Lung (tissue), 12 donors: ENCODE results near the gene CLIP2. TPM values are rescaled to one million over a fixed set of nuclear protein-coding genes. Genes with fewer than 3 reads are reported as not detected.
"Not testable (repeated sequence)": the region's sequence is repeated elsewhere in the genome, so short reads cannot be mapped to it uniquely, and the experiment has no call there.

ENCODE experiments used
- ATAC-seq: fragments of 200-7000 bp; cut with Tn5 transposase; one replicate; pipeline ENCODE4 v1.9.1; 2020; ENCODE audit warnings: moderate number of reproducible peaks; ENCODE audit not compliant: insufficient read depth, low FRiP score
- DNase-seq, 3 donors: peaks; one replicate each; pipeline ENCODE4 v3.0.0-alpha.2; 2013 to 2017
- H3K27ac ChIP-seq, 2 donors: one replicate each; pipeline ENCODE4 v1.5.1; 2013; ENCODE audit warnings: mild to moderate bottlenecking in 2 of 2, moderate library complexity in 2 of 2, control low read depth in 1 of 2, inconsistent platforms in 1 of 2, low read depth in 1 of 2, low read length in 1 of 2
- H3K27me3 ChIP-seq, 3 donors: one replicate each; pipeline ENCODE4 v1.5.1; 2013; ENCODE audit warnings: low read length in 2 of 3; ENCODE audit not compliant: control insufficient read depth in 3 of 3, insufficient read depth in 3 of 3
- H3K36me3 ChIP-seq, 4 donors: one replicate each; pipeline ENCODE4 v1.5.1; 2013; ENCODE audit warnings: low read length in 4 of 4, mild to moderate bottlenecking in 1 of 4, moderate library complexity in 1 of 4; ENCODE audit not compliant: control insufficient read depth in 4 of 4, insufficient read depth in 4 of 4
- H3K4me1 ChIP-seq, 5 donors: one replicate each; pipeline ENCODE4 v1.5.1; 2013; ENCODE audit warnings: low read length in 5 of 5, mild to moderate bottlenecking in 2 of 5, moderate library complexity in 1 of 5; ENCODE audit not compliant: control insufficient read depth in 5 of 5, insufficient read depth in 5 of 5
- H3K4me3 ChIP-seq: one replicate; pipeline ENCODE4 v1.5.1; 2013; ENCODE audit warnings: mild to moderate bottlenecking, control low read depth, moderate library complexity
- H3K9ac ChIP-seq, 2 donors: one replicate each; pipeline ENCODE4 v1.5.1; 2013; ENCODE audit warnings: low read length in 2 of 2, control low read depth in 1 of 2; ENCODE audit not compliant: insufficient read depth in 1 of 2
- H3K9me3 ChIP-seq, 4 donors: one replicate each; pipeline ENCODE4 v1.5.1; 2013; ENCODE audit warnings: low read length in 3 of 4, mild to moderate bottlenecking in 1 of 4, moderate library complexity in 1 of 4; ENCODE audit not compliant: control insufficient read depth in 4 of 4, insufficient read depth in 3 of 4
- WGBS, 2 donors: extraction: QIAGEN DNeasy Blood & Tissue Kit; methylation state at CpG; one replicate each; pipeline ENCODE4 v1.1.7; 2013; 5-methylcytosine and 5-hydroxymethylcytosine counted together
- polyA plus RNA-seq, 2 donors: library from polyadenylated mRNA; stranded (reverse); fragments of 200-250 nt; gene quantifications; one replicate each; pipeline ENCODE4 v1.2.1, GENCODE V29; 2013
- total RNA-seq, 2 donors: library from RNA; depleted of rRNA in 1 of 2; stranded (reverse); fragments of >200 nt in 1 of 2; gene quantifications; one replicate each; pipeline ENCODE4 v1.2.1, GENCODE V29; 2014 to 2021
- TF ChIP-seq, protein P1 (sequence below): IDR thresholded peaks from 2 replicates; pipeline ENCODE4 v1.5.1; 2012; ENCODE audit warnings: mild to moderate bottlenecking; ENCODE audit errors: control extremely low read depth, extremely low read depth
- donor health status: control.
- donor health status: control.
- donor health status: Bipolar disorder and iron deficiency.
- donor health status: healthy.
- donor health status: DM: yes; HTN: yes; CAD: no.

Gene CLIP2
- total and polyA plus RNA-seq, 4 donors: 7.9 to 27.0 (median 14.9) TPM

DNA sequence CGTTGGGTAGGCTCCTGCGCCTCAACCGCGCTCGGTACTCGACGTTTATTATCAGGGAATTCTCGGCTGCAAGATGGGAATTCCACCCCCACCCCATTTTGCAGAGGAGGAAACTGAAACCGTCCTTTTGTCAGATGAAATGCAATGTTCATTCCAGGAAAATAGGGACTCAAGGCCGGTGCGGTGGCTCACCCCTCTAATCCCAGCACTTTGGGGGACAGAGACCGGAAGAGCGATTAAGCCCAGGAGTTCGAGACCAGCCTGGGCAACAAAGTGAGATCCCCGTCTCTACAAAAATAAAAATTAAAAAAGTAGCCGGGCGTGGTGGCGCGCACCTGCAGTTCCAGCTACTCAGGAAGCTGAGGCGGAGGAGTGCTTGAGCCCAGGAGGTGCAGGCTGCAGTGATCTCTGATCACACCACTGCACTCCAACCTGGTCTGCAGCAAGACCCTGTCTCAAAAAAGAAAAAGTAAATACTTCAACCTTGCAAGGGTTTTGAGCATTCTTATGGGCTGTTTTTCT is 34.3 kb upstream of the CLIP2 start:
- Histone ChIP-seq H3K9me3 (no peaks in the 10 kb centered on the region), H3K27ac (peak overlapping the region; percentile 89 to 97), H3K36me3 (peaks cover 4 to 7% (median 5%) of the 10 kb centered on the region in 4 donors), H3K27me3 (no peaks in the 10 kb centered on the region), H3K9ac (peak overlapping the region; percentile 89 to 93), H3K4me3 (peak overlapping the region; percentile 52), H3K4me1 (peaks cover 0 to 20% (median 11%) of the 10 kb centered on the region in 5 donors)
- ATAC-seq (no peak), DNase-seq (no peak)
- TF ChIP-seq, protein P1, sequence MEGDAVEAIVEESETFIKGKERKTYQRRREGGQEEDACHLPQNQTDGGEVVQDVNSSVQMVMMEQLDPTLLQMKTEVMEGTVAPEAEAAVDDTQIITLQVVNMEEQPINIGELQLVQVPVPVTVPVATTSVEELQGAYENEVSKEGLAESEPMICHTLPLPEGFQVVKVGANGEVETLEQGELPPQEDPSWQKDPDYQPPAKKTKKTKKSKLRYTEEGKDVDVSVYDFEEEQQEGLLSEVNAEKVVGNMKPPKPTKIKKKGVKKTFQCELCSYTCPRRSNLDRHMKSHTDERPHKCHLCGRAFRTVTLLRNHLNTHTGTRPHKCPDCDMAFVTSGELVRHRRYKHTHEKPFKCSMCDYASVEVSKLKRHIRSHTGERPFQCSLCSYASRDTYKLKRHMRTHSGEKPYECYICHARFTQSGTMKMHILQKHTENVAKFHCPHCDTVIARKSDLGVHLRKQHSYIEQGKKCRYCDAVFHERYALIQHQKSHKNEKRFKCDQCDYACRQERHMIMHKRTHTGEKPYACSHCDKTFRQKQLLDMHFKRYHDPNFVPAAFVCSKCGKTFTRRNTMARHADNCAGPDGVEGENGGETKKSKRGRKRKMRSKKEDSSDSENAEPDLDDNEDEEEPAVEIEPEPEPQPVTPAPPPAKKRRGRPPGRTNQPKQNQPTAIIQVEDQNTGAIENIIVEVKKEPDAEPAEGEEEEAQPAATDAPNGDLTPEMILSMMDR: no peak
- WGBS, 2 donors: 13 to 17% methylated on average over 20 of the region's 20 CpGs

DNA sequence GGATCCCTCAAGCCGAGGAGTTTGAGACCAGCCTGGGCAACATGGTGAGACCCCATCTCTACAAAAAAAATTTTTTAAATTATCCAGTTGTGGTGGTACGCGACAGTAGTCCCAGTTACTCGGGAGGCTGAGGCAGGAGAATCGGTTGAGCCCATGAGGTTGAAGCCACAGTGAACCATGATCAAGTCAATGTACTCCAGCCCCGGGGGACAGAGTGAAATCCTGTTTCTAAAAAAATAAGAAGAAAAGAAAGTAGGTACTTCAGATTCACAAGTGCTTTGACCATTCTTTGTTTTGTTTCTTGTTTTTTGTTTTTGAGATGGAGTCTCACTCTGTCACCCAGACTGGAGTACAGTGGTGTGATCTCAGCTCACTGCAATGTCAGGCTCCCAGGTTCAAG is 33.7 kb upstream of the CLIP2 start:
- not testable (repeated sequence) for H3K36me3 ChIP-seq, H3K9me3 ChIP-seq, H3K4me3 ChIP-seq, H3K9ac ChIP-seq, DNase-seq, H3K27me3 ChIP-seq, ATAC-seq
- peak overlapping the region in 1 of 2 donors; percentile 97 for H3K27ac ChIP-seq
- H3K4me1 ChIP-seq: peaks cover 0 to 20% (median 11%) of the 10 kb centered on the region in 5 donors
- WGBS, 2 donors: 82 to 89% methylated on average over 6 of the region's 6 CpGs

DNA sequence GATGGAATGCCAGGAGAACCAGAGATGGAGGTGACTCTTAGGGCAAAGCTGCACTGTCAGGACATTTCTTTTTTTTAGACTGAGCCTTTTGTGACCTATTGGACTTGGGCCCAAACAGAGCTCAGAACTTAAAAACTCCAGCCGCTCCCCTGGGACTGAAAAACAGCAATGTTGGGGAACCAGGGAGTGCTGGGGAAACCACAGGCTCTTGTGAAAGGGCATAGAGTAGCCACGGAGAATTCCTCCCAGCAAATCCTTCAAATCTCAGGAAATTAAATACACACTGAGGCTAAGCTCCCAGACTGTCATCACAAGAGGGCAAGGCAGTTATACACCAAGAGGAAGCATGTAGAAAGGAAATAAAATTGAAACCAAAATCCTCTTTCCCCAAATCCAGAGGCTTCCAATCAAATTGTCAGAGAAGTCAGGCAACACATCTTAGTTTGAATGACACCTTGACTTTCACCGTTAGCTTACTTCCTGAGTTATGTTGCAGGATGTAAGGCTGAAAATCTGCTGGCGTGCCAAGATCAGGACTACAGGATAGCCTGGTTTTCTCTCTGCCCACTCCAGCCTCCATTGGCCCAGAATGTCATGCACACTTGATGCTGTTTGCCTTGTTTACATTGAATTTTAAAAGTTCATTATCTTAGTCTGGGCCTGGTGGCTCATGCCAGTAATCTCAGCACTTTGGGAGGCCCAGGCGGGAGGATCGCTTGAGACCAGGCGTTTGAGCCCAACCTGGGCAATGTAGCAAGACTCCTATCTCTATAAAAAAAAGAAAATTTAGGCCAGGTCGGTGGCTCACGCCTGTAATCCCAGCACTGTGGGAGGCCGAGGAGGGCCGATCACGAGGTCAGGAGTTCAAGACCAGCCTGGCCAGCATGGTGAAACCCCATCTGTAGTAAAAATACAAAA is 32.5 kb upstream of the CLIP2 start:
- H3K36me3 ChIP-seq: peaks cover 0 to 4% (median 0%) of the 10 kb centered on the region in 4 donors
- H3K4me1 ChIP-seq: peaks cover 0 to 20% (median 11%) of the 10 kb centered on the region in 5 donors
- peak in 2 of 3 donors; percentile 23 to 29 for DNase-seq
- WGBS, 2 donors: 71 to 77% methylated on average over 12 of the region's 12 CpGs
- H3K9me3 ChIP-seq: no peaks in the 10 kb centered on the region
- no peak for ATAC-seq
- no peak overlapping the region for H3K4me3 ChIP-seq
- H3K27me3 ChIP-seq: no peaks in the 10 kb centered on the region
- H3K27ac ChIP-seq: peak overlapping the region in 1 of 2 donors; percentile 63
- H3K9ac ChIP-seq: no peak overlapping the region
- TF ChIP-seq, protein P1: no peak

DNA sequence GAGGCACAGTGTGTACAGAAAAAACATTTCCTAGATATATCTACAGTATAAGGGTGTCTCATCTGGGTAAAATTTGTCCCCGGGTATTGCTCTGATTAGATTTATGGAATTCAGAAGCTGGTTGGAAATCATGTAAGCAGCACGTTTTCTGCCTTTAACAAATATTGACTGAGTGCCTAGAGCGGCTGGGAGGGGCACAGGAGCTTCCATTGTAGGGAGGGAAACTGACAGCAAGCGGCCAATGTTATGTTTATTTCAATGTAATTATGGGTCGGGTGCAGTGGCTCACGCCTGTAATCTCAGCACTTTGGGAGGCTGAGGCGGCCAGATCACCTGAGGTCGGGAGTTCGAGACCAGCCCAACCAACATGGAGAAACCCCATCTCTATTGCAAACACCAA is 30.6 kb upstream of the CLIP2 start:
- TF ChIP-seq, protein P1: no peak
- Histone ChIP-seq H3K4me3 (no peak overlapping the region), H3K36me3 (peaks cover 0 to 4% (median 0%) of the 10 kb centered on the region in 4 donors), H3K9ac (no peak overlapping the region), H3K27me3 (no peaks in the 10 kb centered on the region), H3K4me1 (peaks cover 0 to 12% (median 3%) of the 10 kb centered on the region in 5 donors), H3K27ac (no peak overlapping the region), H3K9me3 (no peaks in the 10 kb centered on the region)
- ATAC-seq (no peak), DNase-seq (no peak)
- 74 to 83% methylated on average over 9 of the region's 9 CpGs for whole genome bisulfite sequencing, 2 donors
